DMS79 (cell line): ENCODE data around the gene MAPKAP1.

Experiments used
- DNase-seq: peaks from one replicate; lab custom pipeline; 2025; lab: John Stamatoyannopoulos, UW

MAPKAP1 gene

GRCh38 chr9:125706651-125707471 is at the start of gene MAPKAP1:
TSS of gene MAPKAP1 (minus strand) at chr9:125707208. CDS start at chr9:125672574, 34,634 bp downstream.
- DNase-seq = peak; percentile 92

DNA sequence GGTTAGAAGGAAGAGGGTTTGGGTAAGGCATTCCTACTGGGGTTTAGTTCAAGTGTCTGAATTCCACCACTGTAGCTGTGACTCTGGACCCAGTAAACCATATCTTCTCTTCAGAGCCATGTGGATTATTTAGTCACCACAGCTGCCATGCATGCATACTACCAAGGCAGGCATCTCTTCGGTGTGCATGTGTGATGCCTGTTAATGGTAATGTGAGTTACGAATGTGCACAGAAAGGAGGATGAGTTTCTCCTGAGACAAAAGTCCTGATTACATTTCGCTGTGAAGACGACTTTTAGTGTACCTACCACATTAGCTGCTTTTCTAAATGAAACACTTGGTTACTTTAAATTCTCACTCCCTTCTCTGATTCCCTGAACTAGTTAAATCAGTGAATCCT is 49.5 kb upstream of the MAPKAP1 start:
- no peak for DNase-seq

DNA sequence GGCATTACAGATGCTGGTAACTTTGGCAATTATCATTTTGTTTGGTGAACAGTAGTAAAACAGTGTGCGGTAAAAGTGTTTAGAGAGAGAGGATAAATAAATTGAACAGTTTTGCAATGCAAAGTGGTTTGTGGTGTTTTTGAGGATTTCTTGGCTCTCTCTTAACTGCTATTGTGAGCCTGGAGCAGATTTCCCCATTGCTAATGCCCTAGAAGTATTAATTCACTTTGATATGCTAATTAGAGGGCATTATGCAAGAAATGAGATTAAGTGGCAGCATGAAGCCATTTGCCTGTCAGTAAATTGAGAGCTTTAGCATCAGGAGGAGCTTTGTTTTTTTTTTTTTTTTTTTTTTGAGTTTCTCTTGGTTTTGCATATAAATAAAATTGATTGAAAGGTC is 48.3 kb upstream of the MAPKAP1 start:
- DNase-seq = no peak

- DNase-seq = no peak
These were observed 47.1 kb upstream of the MAPKAP1 start for GRCh38 chr9:125754096-125754495.

DNA sequence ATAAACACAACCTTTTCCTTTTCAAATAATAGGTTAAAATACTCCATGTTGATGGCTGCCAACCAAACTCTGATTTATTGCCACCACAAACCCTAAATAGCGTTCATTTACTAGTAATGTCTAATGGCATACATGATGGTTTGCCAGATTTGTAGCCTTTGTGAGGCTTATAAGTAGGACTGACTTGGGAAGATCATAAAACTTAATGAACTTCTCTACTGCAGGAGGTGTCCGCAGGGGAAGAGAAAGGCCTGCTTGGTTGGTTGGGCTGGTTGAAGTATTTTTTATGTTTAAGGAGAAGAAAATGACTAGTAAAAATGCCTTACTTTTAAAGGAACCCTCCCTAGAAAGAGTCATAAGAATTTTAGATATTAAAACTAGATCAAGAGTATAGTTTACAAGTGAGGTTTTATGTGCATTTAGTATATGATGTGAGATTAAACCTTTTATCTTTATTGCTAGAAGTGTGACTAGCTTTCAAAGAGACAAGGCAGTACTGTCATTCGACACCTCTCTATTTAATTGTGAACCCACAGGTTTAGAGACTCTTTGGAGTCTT is 45.1 kb upstream of the MAPKAP1 start:
- DNase-seq = peak; percentile 39

DNA sequence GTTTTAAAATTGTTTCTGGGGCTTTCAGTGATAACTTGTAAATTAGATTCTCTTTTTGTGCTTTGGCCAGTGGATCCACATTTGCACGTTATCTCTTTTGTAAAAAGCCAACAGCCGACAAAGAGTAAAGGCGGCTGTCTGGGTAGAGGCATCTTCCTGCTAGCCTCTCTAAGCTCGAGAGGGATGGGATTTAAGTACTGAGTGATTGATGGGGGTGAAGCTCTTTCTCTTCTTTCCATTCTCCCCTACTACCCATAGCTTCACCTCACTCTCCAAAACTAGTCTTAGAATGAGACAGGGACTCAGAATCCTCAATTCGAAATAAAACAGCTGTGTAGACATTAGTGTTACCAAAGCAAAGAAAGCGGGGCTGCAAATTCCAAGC is 43.6 kb upstream of the MAPKAP1 start:
- DNase-seq = no peak

- DNase-seq = peak; percentile 14
These were observed 43.1 kb upstream of the MAPKAP1 start for GRCh38 chr9:125749951-125750626.

DNA sequence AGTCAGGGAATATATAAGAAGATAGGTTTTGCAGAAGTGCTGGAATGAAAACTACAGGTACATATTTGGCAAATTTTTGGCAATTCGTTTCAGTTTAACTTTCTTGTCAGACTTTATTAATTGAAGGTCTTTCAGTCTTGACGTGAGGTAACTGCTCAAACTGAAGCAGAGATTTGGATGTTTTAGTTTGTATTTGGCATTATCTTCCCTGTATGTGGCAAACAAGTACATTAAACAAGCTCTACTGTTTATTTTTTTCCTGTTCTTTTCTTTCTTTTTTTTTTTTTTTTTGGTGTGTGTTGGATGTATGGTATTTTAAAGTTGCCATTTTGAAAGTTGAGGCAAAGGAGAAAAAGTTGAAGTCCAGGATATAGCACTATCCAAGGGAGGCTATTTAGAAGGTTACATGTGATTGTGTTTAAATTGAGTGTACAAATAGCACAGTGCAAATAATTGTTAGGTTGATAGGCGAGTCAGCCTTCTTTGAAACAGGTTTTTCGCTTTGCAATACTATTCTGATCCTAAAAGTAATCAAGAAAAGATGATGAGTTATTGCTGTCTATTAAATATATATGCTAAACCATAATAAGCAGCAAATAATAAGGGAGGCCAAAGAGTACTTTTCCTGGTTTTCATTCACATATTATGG is 42.4 kb upstream of the MAPKAP1 start:
- DNase-seq = no peak

GRCh38 chr9:125748446-125749099 is 41.6 kb upstream of the MAPKAP1 start:
- DNase-seq = no peak

DNA sequence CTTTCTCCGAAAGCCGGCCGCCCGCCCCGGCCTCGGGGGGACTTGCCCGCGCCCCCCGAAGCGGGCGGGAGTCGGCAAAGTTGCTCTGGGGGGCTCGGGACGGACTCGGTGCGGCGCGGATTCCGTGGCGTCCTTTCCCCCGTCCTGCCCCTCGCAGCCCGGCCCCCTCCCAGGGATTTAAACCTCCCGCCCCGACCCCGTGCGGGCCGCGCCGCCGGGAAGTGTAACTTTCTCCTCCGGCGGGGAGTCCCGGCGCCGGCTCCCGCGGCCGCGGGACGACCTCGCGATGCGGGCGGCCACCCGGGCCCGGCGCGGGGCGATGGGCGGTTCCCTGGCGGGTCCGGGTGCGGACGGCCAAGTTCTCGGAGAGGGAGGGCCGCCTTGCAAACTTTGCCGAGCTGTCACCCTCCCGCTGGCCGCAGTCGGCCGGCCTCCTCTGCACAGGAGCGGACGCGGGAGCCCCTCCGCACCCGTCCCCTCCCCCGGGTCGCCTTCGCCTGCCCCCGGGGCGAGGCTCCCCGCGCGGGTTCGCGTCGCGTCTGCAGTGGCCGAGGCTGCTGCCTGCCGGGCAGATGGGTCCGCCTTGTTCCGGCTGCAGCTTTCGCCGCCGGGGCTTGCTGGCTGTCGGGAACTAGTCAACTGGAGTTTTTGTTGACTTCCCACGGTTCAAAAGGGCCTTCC is 40.9 kb upstream of the MAPKAP1 start:
- DNase-seq = no peak

DNA sequence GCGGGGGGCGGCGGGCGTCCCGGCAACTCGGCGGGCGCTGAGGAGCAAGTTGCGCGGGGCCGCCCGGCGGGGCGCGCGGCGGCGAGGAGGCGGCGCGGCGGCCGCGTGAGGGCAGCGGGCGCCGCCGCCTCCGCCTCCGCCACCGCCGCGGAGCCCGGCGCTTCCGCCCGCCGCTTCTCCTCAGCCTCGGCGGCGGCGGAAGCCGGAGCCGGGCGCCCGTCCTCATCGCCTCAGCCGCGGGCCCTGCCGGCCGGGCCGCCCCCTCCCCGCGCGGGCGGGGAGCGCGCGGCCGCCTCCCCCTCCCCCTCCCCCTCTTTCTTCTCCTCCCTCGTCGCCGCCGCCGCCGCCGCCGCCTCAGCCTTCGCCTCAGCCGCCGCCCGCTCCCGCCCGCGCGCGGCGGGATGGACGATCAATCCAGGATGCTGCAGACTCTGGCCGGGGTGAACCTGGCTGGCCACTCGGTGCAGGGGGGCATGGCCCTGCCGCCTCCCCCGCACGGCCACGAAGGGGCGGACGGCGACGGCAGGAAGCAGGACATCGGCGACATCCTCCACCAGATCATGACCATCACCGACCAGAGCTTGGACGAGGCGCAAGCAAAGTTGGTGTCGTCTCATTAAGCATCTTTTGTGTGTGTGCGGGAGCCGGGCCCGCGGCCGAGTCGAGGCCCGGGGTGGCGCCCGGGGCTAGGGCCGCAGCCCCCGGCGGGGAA is 40.2 kb upstream of the MAPKAP1 start, which contains the start of gene PBX3:
PBX3 (plus strand) TSS at position 321 of the 712 bp plus-strand sequence.
- DNase-seq = no peak

GRCh38 chr9:125746774-125747052 is 39.7 kb upstream of the MAPKAP1 start:
- DNase-seq = no peak

- peak; percentile 95 for DNase-seq
These were observed 39.2 kb upstream of the MAPKAP1 start for GRCh38 chr9:125746017-125746773.

- DNase-seq = no peak
These were observed 38.6 kb upstream of the MAPKAP1 start for GRCh38 chr9:125745682-125746016.

- DNase-seq = no peak
These were observed 38.0 kb upstream of the MAPKAP1 start for GRCh38 chr9:125745018-125745417.

DNA sequence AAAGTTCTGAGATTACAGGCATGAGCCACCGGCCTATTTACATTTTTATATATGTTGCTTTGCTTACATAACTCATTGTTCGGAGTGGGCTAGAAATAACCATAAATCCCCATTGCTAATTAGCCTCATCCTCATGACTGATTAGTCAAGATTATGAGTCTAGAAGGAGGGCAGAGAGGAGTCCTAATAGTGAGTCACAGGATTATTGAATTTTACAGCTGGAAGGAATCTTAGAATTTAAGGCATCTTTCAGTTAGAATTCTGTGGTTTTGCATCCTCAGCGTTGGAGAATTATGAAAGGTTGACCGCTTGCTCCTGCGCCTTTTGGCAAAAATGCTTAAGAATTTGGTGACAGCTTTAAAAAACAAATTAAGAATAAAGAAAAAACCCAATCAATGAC is 37.6 kb upstream of the MAPKAP1 start:
- DNase-seq = no peak

- no peak for DNase-seq
These were observed 36.8 kb upstream of the MAPKAP1 start for GRCh38 chr9:125743682-125744428.

- no peak for DNase-seq
These were observed 35.6 kb upstream of the MAPKAP1 start for GRCh38 chr9:125742657-125743056.

GRCh38 chr9:125739436-125739835 is 32.4 kb upstream of the MAPKAP1 start:
- no peak for DNase-seq

DNA sequence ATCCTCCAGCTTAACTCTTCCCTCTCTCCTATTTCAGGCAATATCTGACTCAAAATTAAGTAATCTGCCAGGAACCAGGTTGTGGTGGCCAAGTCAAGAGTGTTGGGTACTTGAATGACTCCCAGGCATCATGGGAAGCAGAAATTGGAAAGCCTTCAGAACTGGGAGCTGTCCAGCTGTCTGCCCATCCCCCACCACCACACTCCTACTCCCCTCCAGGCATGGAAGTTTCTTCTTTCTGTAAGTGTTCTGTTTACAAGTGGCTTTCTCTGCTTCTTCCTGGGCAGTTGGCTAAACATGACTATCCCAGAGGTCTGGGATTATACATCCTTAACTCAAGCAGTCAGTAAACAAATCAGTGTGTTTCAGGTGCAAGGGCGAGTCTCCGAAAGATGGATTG is 25.6 kb upstream of the MAPKAP1 start:
- peak; percentile 39 for DNase-seq
